Esophagus muscularis mucosa (tissue), 4 donors: ENCODE measurements around the gene GATA6.

Experiments used
- CTCF ChIP-seq, 3 experiments: fragments of 200-600 bp in 2 of 3; fragments of 450-650 bp in 1 of 3; sonication (generic) in 2 of 3; IDR thresholded peaks; one replicate each; pipeline ENCODE4 v1.5.1; 2017 to 2019; ENCODE audit warnings: antibody characterized with exemption in 3 of 3, mild to moderate bottlenecking in 2 of 3, moderate library complexity in 1 of 3
- EP300 ChIP-seq: sonication (generic); formaldehyde crosslinking; IDR thresholded peaks from one replicate; pipeline ENCODE4 v1.6.1; 2017; ENCODE audit warnings: antibody characterized with exemption
- POLR2A ChIP-seq: fragments of 450-650 bp; IDR thresholded peaks from one replicate; pipeline ENCODE4 v1.6.1; 2017; ENCODE audit warnings: antibody characterized with exemption, moderate library complexity, mild to moderate bottlenecking, low read depth

- TF ChIP-seq CTCF (IDR thresholded peaks at IDR 0.05) (no peak), EP300 (no peak), POLR2A (no peak)
Measured at GRCh38 chr18:22175346-22175745, 6.0 kb downstream of the GATA6 start.
